Right lobe of liver (tissue), 6 donors: ENCODE measurements around the gene FNDC3B. TPM values are rescaled to one million over a fixed set of nuclear protein-coding genes. Genes with fewer than 3 reads are reported as not detected.

ENCODE experiments used
- ATAC-seq, 4 donors: fragments of 200-7000 bp; cut with Tn5 transposase; one replicate each; pipeline ENCODE4 v1.9.1; 2020; ENCODE audit warnings: mild to moderate bottlenecking in 4 of 4, moderate library complexity in 4 of 4
- DNase-seq, 3 donors: peaks; one replicate each; pipeline ENCODE4 v3.0.0-alpha.2; 2020
- H3K27ac ChIP-seq, 3 donors: fragments of 200-600 bp; one replicate each; pipeline ENCODE4 v1.8.0; 2022
- H3K27me3 ChIP-seq, 2 donors: fragments of 200-600 bp; one replicate each; pipeline ENCODE4 v1.8.0; 2022
- H3K36me3 ChIP-seq, 4 donors: fragments of 200-600 bp; sonication (generic) in 1 of 4; one replicate each; pipeline versions ENCODE4 v1.5.1 to v1.8.0; 2017 to 2022; ENCODE audit warnings: control low read depth in 1 of 4
- H3K4me1 ChIP-seq, 4 donors: fragments of 200-600 bp; sonication (generic) in 1 of 4; one replicate each; pipeline versions ENCODE4 v1.5.1 to v1.8.0; 2017 to 2022; ENCODE audit warnings: control low read depth in 1 of 4
- H3K4me3 ChIP-seq, 3 donors: fragments of 200-600 bp; one replicate each; pipeline ENCODE4 v1.8.0; 2022
- H3K9me3 ChIP-seq, 4 donors: fragments of 200-600 bp; sonication (generic) in 1 of 4; one replicate each; pipeline versions ENCODE4 v1.5.1 to v1.8.0; 2017 to 2022; ENCODE audit warnings: control low read depth in 1 of 4
- POLR2A ChIP-seq: fragments of 450-650 bp; IDR thresholded peaks from one replicate; pipeline ENCODE4 v1.6.1; 2017; ENCODE audit warnings: antibody characterized with exemption, mild to moderate bottlenecking
- WGBS: methylation state at CpG from one replicate; pipeline ENCODE4 v1.1.6; 2018; ENCODE audit warnings: low coverage, low lambda C conversion rate; ENCODE audit not compliant: insufficient coverage; ENCODE audit errors: missing lambda C conversion rate; 5-methylcytosine and 5-hydroxymethylcytosine counted together
- intact Hi-C, 2 donors: fragments of 100-400 bp; cut with DNase I; formaldehyde crosslinking; loops; one replicate each; pipeline versions ENCODE4 v1.11.2 to v1.14.1; 2022
- total RNA-seq, 6 experiments: library from RNA; depleted of rRNA in 2 of 6; stranded (reverse); fragments of >200 nt in 2 of 6; fragmentation: NEBNext Ultra II Directional in 3 of 6; extraction: Animal tissue kit (Norgen Biotek cat#: 25700) in 3 of 6; gene quantifications; one replicate each; pipeline versions ENCODE4 v1.1.0 to v1.2.4, GENCODE V29; 2016 to 2023
- TF ChIP-seq, protein P1 (sequence below), 4 donors: fragments of 200-600 bp in 3 of 4; fragments of 450-650 bp in 1 of 4; IDR thresholded peaks; one replicate each; pipeline versions ENCODE4 v1.5.1 to v1.8.0; 2016 to 2022; ENCODE audit warnings: antibody characterized with exemption in 4 of 4, mild to moderate bottlenecking in 2 of 4
- donor health status: DM: no; HTN: yes; CAD: no.
- donor health status: DM: no; HTN: no; CAD: no.
- donor health status: DM: no; HTN: no; CAD: no.
- donor health status: DM: no; HTN: yes; CAD: no.
- donor health status: DM: no; HTN: yes; CAD: no.

The FNDC3B gene
- total RNA-seq, 6 experiments from 2014 or later, result 40.2 to 184 (median 63.5) TPM

DNA sequence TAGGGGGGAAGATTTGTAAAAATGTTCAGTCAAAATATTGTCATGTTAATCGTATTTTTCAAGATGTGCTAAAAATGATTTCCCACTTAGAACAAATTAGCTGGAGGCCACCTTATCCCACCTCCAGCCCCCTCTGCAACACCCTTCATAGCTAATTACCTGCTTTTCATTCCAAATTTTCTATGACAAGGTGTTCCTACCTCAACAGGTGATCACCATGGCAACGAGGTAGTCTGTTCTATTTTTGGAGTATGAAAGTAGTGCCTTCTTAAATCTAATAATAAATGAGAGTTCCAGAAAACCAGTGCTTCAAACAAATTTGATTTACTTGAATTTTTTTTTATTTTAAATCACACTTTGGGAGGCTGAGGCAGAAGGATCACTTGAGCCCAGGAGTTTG is 149.8 kb downstream of the FNDC3B start:
- WGBS, result 81% methylated on average over 2 of the region's 2 CpGs
- H3K9me3 ChIP-seq, result no peaks in the 10 kb centered on the region
- intact Hi-C loops, result no loop called here
- H3K27me3 ChIP-seq, result no peaks in the 10 kb centered on the region
- DNase-seq, result no peak
- TF ChIP-seq, protein P1, sequence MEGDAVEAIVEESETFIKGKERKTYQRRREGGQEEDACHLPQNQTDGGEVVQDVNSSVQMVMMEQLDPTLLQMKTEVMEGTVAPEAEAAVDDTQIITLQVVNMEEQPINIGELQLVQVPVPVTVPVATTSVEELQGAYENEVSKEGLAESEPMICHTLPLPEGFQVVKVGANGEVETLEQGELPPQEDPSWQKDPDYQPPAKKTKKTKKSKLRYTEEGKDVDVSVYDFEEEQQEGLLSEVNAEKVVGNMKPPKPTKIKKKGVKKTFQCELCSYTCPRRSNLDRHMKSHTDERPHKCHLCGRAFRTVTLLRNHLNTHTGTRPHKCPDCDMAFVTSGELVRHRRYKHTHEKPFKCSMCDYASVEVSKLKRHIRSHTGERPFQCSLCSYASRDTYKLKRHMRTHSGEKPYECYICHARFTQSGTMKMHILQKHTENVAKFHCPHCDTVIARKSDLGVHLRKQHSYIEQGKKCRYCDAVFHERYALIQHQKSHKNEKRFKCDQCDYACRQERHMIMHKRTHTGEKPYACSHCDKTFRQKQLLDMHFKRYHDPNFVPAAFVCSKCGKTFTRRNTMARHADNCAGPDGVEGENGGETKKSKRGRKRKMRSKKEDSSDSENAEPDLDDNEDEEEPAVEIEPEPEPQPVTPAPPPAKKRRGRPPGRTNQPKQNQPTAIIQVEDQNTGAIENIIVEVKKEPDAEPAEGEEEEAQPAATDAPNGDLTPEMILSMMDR (IDR thresholded peaks at IDR 0.05), result no peak
- TF ChIP-seq POLR2A, result no peak
- H3K4me3 ChIP-seq, result no peak overlapping the region
- peaks cover 0 to 21% (median 8%) of the 10 kb centered on the region in 4 donors for H3K4me1 ChIP-seq
- no peak for ATAC-seq
- no peaks in the 10 kb centered on the region for H3K36me3 ChIP-seq
- no peak overlapping the region for H3K27ac ChIP-seq

DNA sequence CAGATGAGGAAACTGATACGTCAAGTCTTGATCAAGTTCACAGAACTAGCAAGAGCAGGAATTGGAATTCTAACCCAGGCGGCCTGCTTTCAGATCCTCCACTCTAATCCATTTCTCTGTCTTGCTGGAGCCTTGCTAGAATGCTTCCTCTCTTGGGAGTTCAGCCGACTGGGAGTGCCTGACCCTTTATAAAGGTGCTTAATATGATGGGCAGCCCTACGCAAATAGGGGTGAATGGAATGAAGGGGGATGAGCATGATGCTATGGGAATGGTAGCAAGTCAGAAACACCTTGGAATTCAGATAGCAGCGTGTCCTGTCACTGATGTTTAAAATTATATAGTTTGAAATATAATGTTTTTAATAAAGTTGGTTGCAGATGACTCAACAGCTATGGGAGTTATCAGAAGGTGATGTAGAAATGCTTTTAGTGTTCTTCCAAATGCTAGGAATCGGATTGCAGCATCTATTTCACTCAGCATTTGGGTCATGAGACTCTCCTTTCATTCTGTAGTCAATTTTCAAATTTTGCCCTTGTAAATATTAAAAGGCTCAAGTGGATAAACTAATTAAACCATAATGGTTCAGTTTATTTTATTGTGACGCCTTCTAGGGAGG is 150.7 kb downstream of the FNDC3B start:
- H3K36me3 ChIP-seq, result no peaks in the 10 kb centered on the region
- no peak overlapping the region for H3K4me3 ChIP-seq
- no peaks in the 10 kb centered on the region for H3K9me3 ChIP-seq
- intact Hi-C loops, result no loop called here
- DNase-seq (no peak), ATAC-seq (no peak)
- H3K27ac ChIP-seq, result no peak overlapping the region
- TF ChIP-seq, protein P1 (IDR thresholded peaks at IDR 0.05), result no peak
- TF ChIP-seq POLR2A, result no peak
- H3K27me3 ChIP-seq, result no peaks in the 10 kb centered on the region
- WGBS, result 84% methylated on average over 7 of the region's 7 CpGs
- peaks cover 0 to 24% (median 10%) of the 10 kb centered on the region in 4 donors for H3K4me1 ChIP-seq

DNA sequence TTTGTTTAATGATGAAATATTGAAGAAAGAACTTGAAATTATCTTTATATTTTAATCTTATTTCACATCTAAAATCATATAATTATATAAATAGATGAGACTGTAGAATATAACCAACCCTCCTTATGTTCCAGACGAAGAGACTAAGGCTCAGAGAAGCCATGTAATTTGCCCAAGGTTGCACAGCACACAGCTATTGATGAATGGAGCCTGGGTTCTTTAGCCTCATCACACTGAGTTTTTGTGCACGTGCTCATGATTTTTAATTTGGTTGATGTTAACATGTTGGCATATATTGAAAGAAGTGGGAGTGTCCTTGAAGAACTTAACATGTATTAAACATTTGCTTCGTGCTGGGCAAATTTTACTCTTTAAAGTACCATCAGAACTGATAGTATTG is 151.6 kb downstream of the FNDC3B start:
- 98% methylated on average over 3 of the region's 3 CpGs for WGBS
- peak overlapping the region in 1 of 3 donors; percentile 60 for H3K27ac ChIP-seq
- no peaks in the 10 kb centered on the region for H3K9me3 ChIP-seq
- DNase-seq (no peak), ATAC-seq (no peak)
- H3K27me3 ChIP-seq, result no peaks in the 10 kb centered on the region
- H3K36me3 ChIP-seq, result no peaks in the 10 kb centered on the region
- peaks cover 0 to 29% (median 10%) of the 10 kb centered on the region in 4 donors for H3K4me1 ChIP-seq
- no peak overlapping the region for H3K4me3 ChIP-seq
- intact Hi-C loops, result no loop called here
- TF ChIP-seq POLR2A, result no peak
- TF ChIP-seq, protein P1 (IDR thresholded peaks at IDR 0.05), result no peak

DNA sequence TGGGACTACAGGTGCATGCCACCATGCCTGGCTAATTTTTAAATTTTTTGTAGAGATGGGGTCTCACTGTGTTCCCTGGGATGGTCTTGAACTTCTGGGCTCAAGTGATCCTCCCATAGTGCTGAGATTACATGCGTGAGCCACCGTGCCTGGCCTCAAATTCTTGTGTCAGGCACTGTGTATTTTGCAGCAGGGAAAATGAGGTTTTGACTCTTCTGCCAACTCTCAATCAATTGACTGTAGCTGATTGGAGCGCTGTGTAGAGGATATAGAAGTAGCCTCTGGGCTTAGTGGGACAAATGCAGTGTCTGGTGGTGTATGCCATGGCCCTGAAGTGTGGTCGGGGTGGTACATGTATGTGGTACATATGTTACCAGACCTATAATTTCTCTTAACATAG is 152.3 kb downstream of the FNDC3B start:
- TF ChIP-seq, protein P1 (IDR thresholded peaks at IDR 0.05), result no peak
- no peak for TF ChIP-seq POLR2A
- H3K27ac ChIP-seq, result peak overlapping the region in 2 of 3 donors; percentile 52 to 60
- H3K9me3 ChIP-seq, result no peaks in the 10 kb centered on the region
- H3K27me3 ChIP-seq, result no peaks in the 10 kb centered on the region
- no peak overlapping the region for H3K4me3 ChIP-seq
- intact Hi-C loops, result no loop called here
- DNase-seq, result no peak
- H3K36me3 ChIP-seq, result no peaks in the 10 kb centered on the region
- WGBS, result 39% methylated on average over 4 of the region's 4 CpGs
- peaks cover 0 to 29% (median 10%) of the 10 kb centered on the region in 4 donors for H3K4me1 ChIP-seq
- ATAC-seq, result peak; percentile 51 to 85 (median 74)
